Testis (tissue), 2 donors: ENCODE results near the gene TEX2.

Source experiments
- CTCF ChIP-seq, 3 experiments: fragments of 450-650 bp in 2 of 3; fragments of 200-600 bp in 1 of 3; sonication (generic) in 1 of 3; IDR thresholded peaks; one replicate each; pipeline ENCODE4 v1.5.1; 2016 to 2019; ENCODE audit warnings: antibody characterized with exemption in 3 of 3, mild to moderate bottlenecking in 2 of 3, moderate library complexity in 1 of 3
- POLR2A ChIP-seq: fragments of 450-650 bp; IDR thresholded peaks from one replicate; pipeline ENCODE4 v1.6.1; 2017; ENCODE audit warnings: antibody characterized with exemption, mild to moderate bottlenecking, moderate library complexity

- TF ChIP-seq CTCF (IDR thresholded peaks at IDR 0.05): no peak
- TF ChIP-seq POLR2A: no peak
These were observed 12.0 kb upstream of the TEX2 start for GRCh38 chr17:64275016-64275415.
